HEK293T (cell line): ENCODE data around the gene TSPAN17.

ENCODE experiments used
- ARNT ChIP-seq: fragments of 450-650 bp; IDR thresholded peaks from 2 replicates; pipeline ENCODE4 v1.6.1; 2017; ENCODE audit warnings: mild to moderate bottlenecking
- BHLHE40 ChIP-seq: fragments of 450-650 bp; IDR thresholded peaks from 2 replicates; pipeline ENCODE4 v1.6.1; 2016; ENCODE audit warnings: mild to moderate bottlenecking, moderate library complexity, borderline replicate concordance
- CTBP1 ChIP-seq: fragments of 450-650 bp; IDR thresholded peaks from 2 replicates; pipeline ENCODE4 v1.6.1; 2016; ENCODE audit warnings: borderline replicate concordance
- ELF4 ChIP-seq: fragments of 450-650 bp; IDR thresholded peaks from 2 replicates; pipeline ENCODE4 v1.6.1; 2017; ENCODE audit warnings: antibody characterized with exemption
- FOXA1 ChIP-seq: fragments of 450-650 bp; IDR thresholded peaks from 2 replicates; pipeline ENCODE4 v1.6.1; 2016; ENCODE audit warnings: mild to moderate bottlenecking
- FOXK2 ChIP-seq: fragments of 450-650 bp; IDR thresholded peaks from 2 replicates; pipeline ENCODE4 v1.6.1; 2016; ENCODE audit warnings: mild to moderate bottlenecking
- HDGF ChIP-seq: fragments of 450-650 bp; IDR thresholded peaks from 2 replicates; pipeline ENCODE4 v1.6.1; 2017; ENCODE audit warnings: antibody characterized with exemption, borderline replicate concordance
- NFRKB ChIP-seq: fragments of 450-650 bp; IDR thresholded peaks from 2 replicates; pipeline ENCODE4 v1.6.1; 2016; ENCODE audit warnings: mild to moderate bottlenecking, moderate library complexity
- SP1 ChIP-seq: fragments of 450-650 bp; IDR thresholded peaks from 2 replicates; pipeline ENCODE4 v1.6.1; 2017
- SUZ12 ChIP-seq: fragments of 450-650 bp; IDR thresholded peaks from 2 replicates; pipeline ENCODE4 v1.6.1; 2016; ENCODE audit warnings: mild to moderate bottlenecking
- TARDBP ChIP-seq: fragments of 450-650 bp; IDR thresholded peaks from 2 replicates; pipeline ENCODE4 v1.6.1; 2016
- ZNF384 ChIP-seq: fragments of 450-650 bp; IDR thresholded peaks from 2 replicates; pipeline ENCODE4 v1.6.1; 2016

DNA sequence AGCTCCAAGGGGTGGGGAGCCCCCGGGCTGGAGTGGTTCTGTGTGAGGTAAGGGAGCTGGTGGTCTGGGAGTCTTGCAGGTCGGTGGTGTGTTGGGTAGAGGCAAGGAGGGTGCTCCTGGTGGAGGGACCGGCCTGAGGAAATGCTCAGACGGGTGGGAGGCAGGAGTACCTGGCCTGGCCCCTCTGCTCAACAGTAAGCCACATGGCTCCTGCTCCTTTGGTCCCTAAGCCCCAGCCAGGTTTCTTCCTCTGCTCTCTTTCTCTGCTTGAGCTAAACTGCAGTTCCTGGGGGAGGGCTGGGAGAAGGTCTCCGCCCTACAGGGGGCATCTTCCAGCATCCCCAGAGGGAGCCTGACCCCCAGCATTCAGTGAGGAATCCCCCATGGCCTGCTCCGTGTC is 17.2 kb downstream of the TSPAN17 start:
- TF ChIP-seq CTBP1 (no peak), SUZ12 (no peak), FOXA1 (no peak), ZNF384 (no peak), BHLHE40 (no peak), ELF4 (no peak), TARDBP (no peak), HDGF (no peak), ARNT (no peak), SP1 (no peak), FOXK2 (no peak), NFRKB (no peak)
